Nephron (organoid): ENCODE measurements around the gene HIF1AN.

Experiments
- H3K27ac Mint-ChIP-seq, 3 experiments: 2 replicates each; pipeline ENCODE4 v1.8.0; 2020; ENCODE audit warnings: mixed read lengths in 3 of 3, mild to moderate bottlenecking in 2 of 3, moderate library complexity in 1 of 3
- H3K27me3 Mint-ChIP-seq: 2 replicates; pipeline ENCODE4 v1.8.0; 2021; ENCODE audit warnings: low read depth, mild to moderate bottlenecking, moderate library complexity, mixed read lengths
- H3K36me3 Mint-ChIP-seq: 2 replicates; pipeline ENCODE4 v1.8.0; 2020; ENCODE audit warnings: low read depth, mixed read lengths
- H3K4me1 Mint-ChIP-seq: 2 replicates; pipeline ENCODE4 v1.8.0; 2020; ENCODE audit warnings: mixed read lengths
- H3K4me3 Mint-ChIP-seq, 3 experiments: 2 replicates each; pipeline ENCODE4 v1.8.0; 2020; ENCODE audit warnings: mild to moderate bottlenecking in 3 of 3, mixed read lengths in 3 of 3, moderate library complexity in 2 of 3
- H3K9me3 Mint-ChIP-seq: 2 replicates; pipeline ENCODE4 v1.8.0; 2020; ENCODE audit warnings: mixed read lengths
- TF ChIP-seq, protein P1 (sequence below), 3 experiments: fragments of 200-600 bp; sonication (generic); IDR thresholded peaks; one replicate each; pipeline ENCODE4 v1.5.0; 2021; ENCODE audit warnings: antibody characterized with exemption in 3 of 3; ENCODE audit not compliant: unreplicated experiment in 3 of 3

HIF1AN gene

DNA sequence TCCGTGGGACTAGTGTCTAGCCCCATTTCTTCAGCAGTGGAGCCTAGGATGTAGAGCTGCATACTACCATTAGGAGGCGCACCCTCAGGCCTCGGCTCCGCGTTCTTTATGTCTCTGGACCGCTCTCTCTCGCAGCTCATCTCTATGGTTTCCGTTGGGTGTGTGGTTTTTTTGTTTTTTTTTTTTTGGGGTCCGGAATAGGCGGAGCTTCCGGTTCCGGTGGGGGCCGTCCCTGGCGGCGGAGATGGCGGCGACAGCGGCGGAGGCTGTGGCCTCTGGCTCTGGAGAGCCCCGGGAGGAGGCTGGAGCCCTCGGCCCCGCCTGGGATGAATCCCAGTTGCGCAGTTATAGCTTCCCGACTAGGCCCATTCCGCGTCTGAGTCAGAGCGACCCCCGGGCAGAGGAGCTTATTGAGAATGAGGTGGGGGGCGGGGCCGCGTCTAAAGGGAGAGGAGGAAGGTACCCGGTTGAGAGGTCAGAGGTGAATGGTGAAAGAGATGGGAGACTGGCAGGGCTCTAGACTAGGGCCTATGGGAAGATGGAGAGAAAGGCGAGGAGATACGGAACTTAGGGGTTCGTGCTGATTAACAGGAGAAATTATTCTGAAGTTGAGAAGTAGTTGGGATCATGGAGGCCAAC lies at the start of gene HIF1AN:
TSS of gene HIF1AN (plus strand) at position 229 of the 639 bp plus-strand sequence. CDS start at position 245, 16 bp downstream.
- H3K27ac Mint-ChIP-seq: no peak within 1 kb of the TSS
- TF ChIP-seq, protein P1, sequence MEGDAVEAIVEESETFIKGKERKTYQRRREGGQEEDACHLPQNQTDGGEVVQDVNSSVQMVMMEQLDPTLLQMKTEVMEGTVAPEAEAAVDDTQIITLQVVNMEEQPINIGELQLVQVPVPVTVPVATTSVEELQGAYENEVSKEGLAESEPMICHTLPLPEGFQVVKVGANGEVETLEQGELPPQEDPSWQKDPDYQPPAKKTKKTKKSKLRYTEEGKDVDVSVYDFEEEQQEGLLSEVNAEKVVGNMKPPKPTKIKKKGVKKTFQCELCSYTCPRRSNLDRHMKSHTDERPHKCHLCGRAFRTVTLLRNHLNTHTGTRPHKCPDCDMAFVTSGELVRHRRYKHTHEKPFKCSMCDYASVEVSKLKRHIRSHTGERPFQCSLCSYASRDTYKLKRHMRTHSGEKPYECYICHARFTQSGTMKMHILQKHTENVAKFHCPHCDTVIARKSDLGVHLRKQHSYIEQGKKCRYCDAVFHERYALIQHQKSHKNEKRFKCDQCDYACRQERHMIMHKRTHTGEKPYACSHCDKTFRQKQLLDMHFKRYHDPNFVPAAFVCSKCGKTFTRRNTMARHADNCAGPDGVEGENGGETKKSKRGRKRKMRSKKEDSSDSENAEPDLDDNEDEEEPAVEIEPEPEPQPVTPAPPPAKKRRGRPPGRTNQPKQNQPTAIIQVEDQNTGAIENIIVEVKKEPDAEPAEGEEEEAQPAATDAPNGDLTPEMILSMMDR (IDR thresholded peaks at IDR 0.05; ENCODE audit: unreplicated experiment in 3 of 3): peak; percentile 92 to 98 (median 94)
- peak within 1 kb of the TSS in 2 of 3 experiments; percentile 27 to 44 for H3K4me3 Mint-ChIP-seq
- no peaks in the 10 kb centered on the region for H3K27me3 Mint-ChIP-seq
- no peaks in the 10 kb centered on the region for H3K4me1 Mint-ChIP-seq
- H3K36me3 Mint-ChIP-seq: peaks cover 29% of the 10 kb centered on the region
- no peaks in the 10 kb centered on the region for H3K9me3 Mint-ChIP-seq

GRCh38 chr10:100487529-100487928 lies 48.2 kb upstream of the HIF1AN start:
- TF ChIP-seq, protein P1 (IDR thresholded peaks at IDR 0.05; ENCODE audit: unreplicated experiment in 3 of 3): no peak
- Mint-ChIP-seq H3K27ac (no peak overlapping the region), H3K4me1 (peaks cover 29% of the 10 kb centered on the region), H3K36me3 (peaks cover 29% of the 10 kb centered on the region), H3K4me3 (no peak overlapping the region), H3K27me3 (peaks cover 38% of the 10 kb centered on the region), H3K9me3 (no peaks in the 10 kb centered on the region)

- H3K4me1 Mint-ChIP-seq: peaks cover 15% of the 10 kb centered on the region
- H3K9me3 Mint-ChIP-seq: no peaks in the 10 kb centered on the region
- no peak overlapping the region for H3K27ac Mint-ChIP-seq
- TF ChIP-seq, protein P1 (IDR thresholded peaks at IDR 0.05; ENCODE audit: unreplicated experiment in 3 of 3): no peak
- peaks cover 39% of the 10 kb centered on the region for H3K36me3 Mint-ChIP-seq
- H3K4me3 Mint-ChIP-seq: no peak overlapping the region
- H3K27me3 Mint-ChIP-seq: peaks cover 19% of the 10 kb centered on the region
Measured at GRCh38 chr10:100489396-100489795, 46.3 kb upstream of the HIF1AN start.

GRCh38 chr10:100490531-100490930 lies 45.2 kb upstream of the HIF1AN start:
- H3K9me3 Mint-ChIP-seq: no peaks in the 10 kb centered on the region
- H3K4me3 Mint-ChIP-seq: no peak overlapping the region
- TF ChIP-seq, protein P1 (IDR thresholded peaks at IDR 0.05; ENCODE audit: unreplicated experiment in 3 of 3): no peak
- H3K36me3 Mint-ChIP-seq: peaks cover 46% of the 10 kb centered on the region
- H3K27me3 Mint-ChIP-seq: peaks cover 10% of the 10 kb centered on the region
- peaks cover 8% of the 10 kb centered on the region for H3K4me1 Mint-ChIP-seq
- H3K27ac Mint-ChIP-seq: no peak overlapping the region

GRCh38 chr10:100496567-100496966 lies 39.2 kb upstream of the HIF1AN start:
- TF ChIP-seq, protein P1 (IDR thresholded peaks at IDR 0.05; ENCODE audit: unreplicated experiment in 3 of 3): no peak
- Mint-ChIP-seq H3K9me3 (no peaks in the 10 kb centered on the region), H3K36me3 (peaks cover 47% of the 10 kb centered on the region), H3K4me1 (no peaks in the 10 kb centered on the region), H3K4me3 (no peak overlapping the region), H3K27ac (no peak overlapping the region), H3K27me3 (no peaks in the 10 kb centered on the region)

DNA sequence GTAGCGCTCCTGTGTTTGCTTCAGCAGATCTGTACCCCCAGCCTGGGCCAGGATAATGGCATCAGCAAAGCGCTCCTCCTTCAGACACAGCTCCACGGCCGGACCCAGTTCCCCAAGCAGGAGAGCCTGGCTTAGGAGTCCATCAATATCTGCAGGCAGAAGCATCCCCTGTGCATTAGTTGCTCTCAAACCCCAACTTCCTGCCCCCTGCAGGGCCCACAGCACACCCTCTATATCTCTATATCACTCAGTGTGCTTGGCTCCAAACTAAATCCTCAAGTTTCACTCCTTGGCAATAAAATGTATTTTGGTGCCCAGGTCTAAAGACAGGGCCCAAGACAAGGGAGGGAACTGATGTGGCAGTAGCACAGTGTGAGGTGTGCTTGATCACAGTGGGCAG lies 37.7 kb upstream of the HIF1AN start:
- no peak overlapping the region for H3K27ac Mint-ChIP-seq
- H3K4me3 Mint-ChIP-seq: no peak overlapping the region
- H3K4me1 Mint-ChIP-seq: peaks cover 3% of the 10 kb centered on the region
- H3K27me3 Mint-ChIP-seq: no peaks in the 10 kb centered on the region
- no peaks in the 10 kb centered on the region for H3K9me3 Mint-ChIP-seq
- peaks cover 57% of the 10 kb centered on the region for H3K36me3 Mint-ChIP-seq
- TF ChIP-seq, protein P1 (IDR thresholded peaks at IDR 0.05; ENCODE audit: unreplicated experiment in 3 of 3): no peak
